Esophagus (tissue), 2 donors: ENCODE measurements around the gene ATAD2B. TPM values are rescaled to one million over a fixed set of nuclear protein-coding genes. Genes with fewer than 3 reads are reported as not detected.

Experiments
- H3K27ac ChIP-seq, 2 donors: one replicate each; pipeline ENCODE4 v1.5.1; 2013; ENCODE audit warnings: low read depth in 2 of 2, mild to moderate bottlenecking in 2 of 2, inconsistent platforms in 1 of 2, low read length in 1 of 2, moderate library complexity in 1 of 2
- H3K27me3 ChIP-seq, 2 donors: one replicate each; pipeline ENCODE4 v1.6.1; 2013; ENCODE audit warnings: low read length in 2 of 2, control low read depth in 1 of 2, mild to moderate bottlenecking in 1 of 2; ENCODE audit not compliant: insufficient read depth in 2 of 2, control insufficient read depth in 1 of 2
- H3K36me3 ChIP-seq, 2 donors: one replicate each; pipeline ENCODE4 v1.6.1; 2013; ENCODE audit warnings: low read length in 1 of 2; ENCODE audit not compliant: control insufficient read depth in 2 of 2, insufficient read depth in 2 of 2
- H3K4me1 ChIP-seq, 2 donors: one replicate each; pipeline ENCODE4 v1.6.1; 2013; ENCODE audit warnings: low read length in 1 of 2; ENCODE audit not compliant: control insufficient read depth in 2 of 2, insufficient read depth in 2 of 2
- H3K4me3 ChIP-seq, 2 donors: one replicate each; pipeline ENCODE4 v1.5.1; 2013; ENCODE audit warnings: low read length in 2 of 2, mild to moderate bottlenecking in 2 of 2, low read depth in 1 of 2, moderate library complexity in 1 of 2
- H3K9me3 ChIP-seq, 2 donors: one replicate each; pipeline ENCODE4 v1.6.1; 2013; ENCODE audit warnings: mild to moderate bottlenecking in 2 of 2, low read depth in 1 of 2, low read length in 1 of 2, moderate library complexity in 1 of 2; ENCODE audit not compliant: control insufficient read depth in 2 of 2, insufficient read depth in 1 of 2
- WGBS, 2 donors: extraction: QIAGEN DNeasy Blood & Tissue Kit; methylation state at CpG; one replicate each; pipeline ENCODE4 v1.1.7; 2013; 5-methylcytosine and 5-hydroxymethylcytosine counted together
- polyA plus RNA-seq, 2 donors: library from polyadenylated mRNA; stranded (reverse); fragments of 200-250 nt; gene quantifications; one replicate each; pipeline ENCODE4 v1.2.3, GENCODE V29; 2013
- donor health status: healthy with polysubstance abuse.
- donor health status: Bipolar disorder and iron deficiency.

The ATAD2B gene
- polyA plus RNA-seq, 2 donors: 4.0 to 5.8 TPM

GRCh38 chr2:23828256-23828980 lies 98.5 kb downstream of the ATAD2B start:
- 80 to 81% methylated on average over 1 of the region's 1 CpG for WGBS, 2 donors

DNA sequence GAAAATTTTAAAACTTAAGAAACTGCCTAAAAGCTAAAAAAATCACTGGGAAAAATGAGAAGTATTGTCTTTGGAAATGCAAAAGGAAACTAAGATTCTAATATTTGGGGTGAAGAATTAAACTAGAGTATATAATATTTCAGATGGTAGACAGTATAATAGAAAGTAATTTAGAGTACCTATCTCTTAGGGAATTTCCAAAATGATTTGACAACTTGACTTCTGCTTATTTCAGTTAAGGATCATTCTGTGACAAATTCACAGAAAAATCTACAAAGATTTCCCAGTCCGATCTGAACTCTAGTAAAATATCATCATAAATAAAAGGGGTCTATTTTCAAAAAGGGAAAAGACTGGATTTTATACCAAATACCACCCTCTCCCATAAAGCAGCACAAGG lies 99.6 kb downstream of the ATAD2B start:
- 83 to 92% methylated on average over 1 of the region's 1 CpG for WGBS, 2 donors

More at GRCh38 chr2:23828256-23828980, 98.5 kb downstream of the ATAD2B start:
- Histone ChIP-seq H3K27me3 (no peaks in the 10 kb centered on the region), H3K9me3 (no peaks in the 10 kb centered on the region), H3K27ac (no peak overlapping the region), H3K4me3 (no peak overlapping the region), H3K4me1 (no peaks in the 10 kb centered on the region), H3K36me3 (peaks cover 0 to 2% of the 10 kb centered on the region in 2 donors)

DNA sequence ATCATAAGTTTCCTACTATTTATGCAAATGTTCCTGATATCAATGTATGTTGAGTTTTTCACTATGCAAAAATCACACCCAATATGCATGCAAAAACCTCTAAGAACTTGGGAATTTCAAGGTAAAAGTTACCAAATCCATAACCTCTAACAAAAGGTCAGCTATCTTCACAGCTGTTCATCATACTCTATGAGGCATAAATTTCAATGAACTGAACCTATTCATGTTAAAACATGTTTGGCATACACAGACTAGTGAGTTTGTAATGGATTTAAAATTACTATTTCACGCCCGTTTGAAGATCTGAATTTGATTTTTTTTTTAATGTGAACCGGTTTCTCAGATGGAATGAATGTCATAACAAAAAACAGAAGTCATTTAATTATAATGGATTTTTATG lies 100.2 kb downstream of the ATAD2B start:
- 59 to 66% methylated on average over 3 of the region's 3 CpGs for WGBS, 2 donors
- Histone ChIP-seq H3K27ac (no peak overlapping the region), H3K4me1 (no peaks in the 10 kb centered on the region), H3K9me3 (no peaks in the 10 kb centered on the region), H3K27me3 (no peaks in the 10 kb centered on the region), H3K36me3 (peaks cover 0 to 6% of the 10 kb centered on the region in 2 donors), H3K4me3 (no peak overlapping the region)

More for the DNA sequence above, 99.6 kb downstream of the ATAD2B start:
- Histone ChIP-seq H3K36me3 (peaks cover 0 to 6% of the 10 kb centered on the region in 2 donors), H3K4me1 (no peaks in the 10 kb centered on the region), H3K27ac (no peak overlapping the region), H3K9me3 (no peaks in the 10 kb centered on the region), H3K27me3 (no peaks in the 10 kb centered on the region), H3K4me3 (no peak overlapping the region)

DNA sequence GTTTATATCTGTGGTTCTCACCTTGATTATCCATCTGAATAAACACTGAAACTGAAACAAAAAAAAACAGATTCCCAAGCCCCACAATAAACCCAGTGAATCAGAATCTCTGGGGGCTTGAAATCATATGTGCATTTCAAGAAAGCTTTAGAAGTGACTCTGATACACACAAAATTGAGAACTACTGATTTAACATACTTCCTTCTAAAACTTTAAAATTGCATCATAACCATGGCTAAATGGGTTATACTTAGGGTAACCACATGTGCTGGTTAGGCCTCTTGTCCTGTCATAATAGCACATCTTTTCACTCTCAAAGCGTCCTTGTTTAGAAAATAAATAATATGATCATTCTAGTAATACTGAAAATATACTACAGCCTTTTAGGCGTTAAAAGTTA lies 100.9 kb downstream of the ATAD2B start:
- H3K36me3 ChIP-seq: peaks cover 0 to 6% of the 10 kb centered on the region in 2 donors
- no peaks in the 10 kb centered on the region for H3K9me3 ChIP-seq
- H3K4me3 ChIP-seq: no peak overlapping the region
- H3K27me3 ChIP-seq: no peaks in the 10 kb centered on the region
- 85 to 87% methylated on average over 2 of the region's 2 CpGs for WGBS, 2 donors
- no peaks in the 10 kb centered on the region for H3K4me1 ChIP-seq
- no peak overlapping the region for H3K27ac ChIP-seq

DNA sequence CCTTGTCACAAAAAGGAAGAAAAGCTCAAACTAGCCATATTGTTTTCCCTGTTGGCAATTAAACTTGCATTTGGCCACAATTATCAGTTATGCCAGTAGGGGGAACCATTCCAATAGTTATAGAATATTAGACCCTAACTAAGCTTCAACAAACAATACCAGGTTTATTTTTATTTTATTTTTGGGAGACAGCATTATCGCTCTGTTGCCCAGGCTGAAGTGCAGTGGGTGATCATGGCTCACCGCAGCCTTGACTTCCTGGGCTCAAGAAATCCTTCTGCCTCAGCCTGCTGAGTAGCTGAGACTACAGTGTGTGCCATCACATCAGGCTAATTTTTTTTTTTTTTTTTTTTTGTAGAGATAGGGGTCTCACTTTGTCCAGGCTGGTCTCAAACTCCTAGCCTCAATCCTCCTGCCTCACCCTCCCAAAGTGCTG lies 102.1 kb downstream of the ATAD2B start:
- Histone ChIP-seq H3K4me1 (no peaks in the 10 kb centered on the region), H3K27ac (no peak overlapping the region), H3K9me3 (no peaks in the 10 kb centered on the region), H3K27me3 (no peaks in the 10 kb centered on the region), H3K36me3 (peaks cover 0 to 6% of the 10 kb centered on the region in 2 donors), H3K4me3 (no peak overlapping the region)
- WGBS, 2 donors: 32 to 40% methylated on average over 2 of the region's 2 CpGs

- WGBS, 2 donors: 67 to 68% methylated on average over 4 of the region's 4 CpGs
- no peak overlapping the region for H3K4me3 ChIP-seq
- no peaks in the 10 kb centered on the region for H3K4me1 ChIP-seq
- no peaks in the 10 kb centered on the region for H3K9me3 ChIP-seq
- peaks cover 0 to 3% of the 10 kb centered on the region in 2 donors for H3K36me3 ChIP-seq
- no peaks in the 10 kb centered on the region for H3K27me3 ChIP-seq
- H3K27ac ChIP-seq: no peak overlapping the region
These were observed 103.1 kb downstream of the ATAD2B start for GRCh38 chr2:23823863-23824262.

DNA sequence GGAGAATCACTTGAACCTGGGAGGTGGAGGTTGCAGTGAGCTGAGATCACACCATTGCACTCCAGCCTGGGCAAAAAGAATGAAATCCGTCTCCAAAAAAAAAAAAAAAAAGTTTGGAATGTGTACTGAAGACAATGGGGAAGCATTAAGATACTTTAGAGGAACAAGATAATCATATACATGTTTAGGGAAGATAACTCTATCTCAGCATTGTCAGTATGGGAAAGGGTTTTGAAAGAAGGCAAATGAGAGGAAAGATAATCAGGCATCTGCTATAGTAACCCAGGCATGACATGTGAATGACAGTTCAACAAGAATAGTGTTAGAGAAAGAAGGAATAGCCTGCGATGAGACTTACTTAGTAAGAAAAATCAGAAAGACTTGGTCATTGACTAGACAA lies 112.0 kb downstream of the ATAD2B start:
- 94% methylated on average over 2 of the region's 2 CpGs for WGBS, 2 donors
- H3K9me3 ChIP-seq: no peaks in the 10 kb centered on the region
- H3K27ac ChIP-seq: no peak overlapping the region
- peaks cover 0 to 2% of the 10 kb centered on the region in 2 donors for H3K36me3 ChIP-seq
- no peak overlapping the region for H3K4me3 ChIP-seq
- no peaks in the 10 kb centered on the region for H3K27me3 ChIP-seq
- H3K4me1 ChIP-seq: no peaks in the 10 kb centered on the region

DNA sequence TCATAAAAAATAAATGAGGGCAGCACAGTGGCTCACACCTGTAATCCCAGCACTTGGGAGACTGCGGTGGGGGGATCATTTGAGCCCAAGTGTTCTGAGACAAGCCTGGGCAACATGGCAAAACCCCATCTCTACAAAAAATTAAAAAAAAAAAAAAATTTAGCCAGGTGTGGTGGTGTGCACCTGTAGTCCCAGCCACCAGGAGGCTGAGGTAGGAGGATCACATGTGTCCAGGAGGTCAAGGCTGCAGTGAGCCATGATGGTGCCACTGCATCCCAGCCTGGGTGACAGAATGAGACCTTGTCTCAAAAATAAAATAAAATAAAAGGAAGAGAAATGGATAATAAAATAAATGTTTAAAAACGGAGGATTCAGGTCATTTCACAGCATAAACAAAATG lies 113.5 kb downstream of the ATAD2B start:
- Histone ChIP-seq H3K9me3 (no peaks in the 10 kb centered on the region), H3K4me1 (no peaks in the 10 kb centered on the region), H3K4me3 (no peak overlapping the region), H3K36me3 (peaks cover 0 to 2% of the 10 kb centered on the region in 2 donors), H3K27me3 (no peaks in the 10 kb centered on the region), H3K27ac (no peak overlapping the region)
- 95 to 99% methylated on average over 2 of the region's 2 CpGs for WGBS, 2 donors

DNA sequence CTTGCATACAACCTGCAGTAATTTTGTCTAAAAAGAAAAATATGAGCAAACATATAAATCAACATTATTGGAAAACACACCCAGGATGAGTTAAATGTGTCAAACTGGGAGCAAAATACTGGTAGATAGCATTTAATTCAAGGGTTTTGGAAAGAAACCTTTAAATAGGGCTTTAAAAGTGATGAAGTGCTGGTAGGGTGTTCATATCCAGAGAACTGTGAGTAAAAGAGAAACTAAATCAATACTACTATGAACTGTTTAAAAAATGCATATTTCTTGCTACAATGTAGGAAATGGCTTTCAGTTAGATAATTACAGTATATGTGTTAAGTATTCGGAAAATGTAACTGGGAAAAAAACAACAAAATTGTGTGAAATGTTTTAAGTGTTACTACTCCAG lies 117.8 kb downstream of the ATAD2B start:
- WGBS, 2 donors: 86 to 89% methylated on average over 1 of the region's 1 CpG
- no peak overlapping the region for H3K4me3 ChIP-seq
- H3K36me3 ChIP-seq: no peaks in the 10 kb centered on the region
- no peaks in the 10 kb centered on the region for H3K4me1 ChIP-seq
- no peaks in the 10 kb centered on the region for H3K27me3 ChIP-seq
- no peak overlapping the region for H3K27ac ChIP-seq
- H3K9me3 ChIP-seq: no peaks in the 10 kb centered on the region

DNA sequence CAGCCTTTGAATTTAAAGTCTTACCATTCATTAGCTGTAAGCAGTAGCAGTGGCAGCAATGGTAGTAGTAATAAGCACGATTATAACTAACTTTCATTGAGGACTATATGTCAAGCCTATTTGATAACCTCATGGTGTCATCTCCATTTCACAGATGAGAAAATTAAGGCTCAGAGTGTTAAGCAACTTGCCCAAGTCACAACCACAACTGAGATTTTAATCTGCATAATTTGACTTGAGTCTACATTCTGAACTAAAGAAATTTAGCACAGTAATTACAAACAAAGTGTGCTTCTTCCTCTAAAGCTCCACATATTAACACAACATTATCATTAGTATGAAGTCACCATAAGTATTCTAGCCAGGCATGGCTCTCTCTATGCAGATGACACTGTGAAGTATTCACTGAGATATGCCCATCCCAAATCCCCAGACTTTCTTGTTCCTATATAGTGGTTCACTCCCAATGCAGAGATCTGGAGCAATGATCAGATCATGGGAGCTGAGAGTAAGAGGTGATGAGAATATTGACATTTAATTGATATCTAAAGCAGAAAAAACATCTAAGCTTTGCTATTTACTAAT lies 120.2 kb downstream of the ATAD2B start:
- H3K36me3 ChIP-seq: no peaks in the 10 kb centered on the region
- 90 to 100% methylated on average over 1 of the region's 1 CpG for WGBS, 2 donors
- H3K27ac ChIP-seq: no peak overlapping the region
- no peaks in the 10 kb centered on the region for H3K27me3 ChIP-seq
- H3K4me1 ChIP-seq: no peaks in the 10 kb centered on the region
- H3K4me3 ChIP-seq: no peak overlapping the region
- no peaks in the 10 kb centered on the region for H3K9me3 ChIP-seq
